Activated CD8-positive, alpha-beta memory T cell treated with anti-CD3 and anti-CD28 coated beads for 4 hours (primary cell): ENCODE measurements around the gene CDK4.

Experiments used
- DNase-seq, 2 donors: peaks; one replicate each; pipeline ENCODE4 v3.0.0-alpha.2; 2020; ENCODE audit warnings: low read depth in 2 of 2

CDK4 gene

GRCh38 chr12:57771873-57772428 lies 19.8 kb upstream of the CDK4 start, which contains the start of gene METTL1:
TSS of gene METTL1 (minus strand) at chr12:57772105. CDS start at chr12:57772083, 22 bp downstream.
- DNase-seq, result peak; percentile 85 to 90

- peak; percentile 74 to 82 for DNase-seq
Observed at GRCh38 chr12:57771236-57771872, 19.2 kb upstream of the CDK4 start.

GRCh38 chr12:57770734-57771133 lies 18.6 kb upstream of the CDK4 start:
- no peak for DNase-seq

- DNase-seq, result no peak
Observed at GRCh38 chr12:57769594-57769993, 17.5 kb upstream of the CDK4 start.

- no peak for DNase-seq
Observed at GRCh38 chr12:57767876-57768275, 15.8 kb upstream of the CDK4 start.

GRCh38 chr12:57767305-57767698 lies 15.2 kb upstream of the CDK4 start:
- no peak for DNase-seq

GRCh38 chr12:57766464-57767304 lies 14.6 kb upstream of the CDK4 start, which contains the start of gene CYP27B1:
TSS of gene CYP27B1 (minus strand) at chr12:57767078. CDS start at chr12:57767041, 37 bp downstream.
- DNase-seq, result no peak

GRCh38 chr12:57765698-57766463 lies 13.8 kb upstream of the CDK4 start:
- DNase-seq, result no peak

GRCh38 chr12:57765003-57765697 lies 13.0 kb upstream of the CDK4 start:
- no peak for DNase-seq

- DNase-seq, result no peak
Observed at GRCh38 chr12:57764662-57765002, 12.5 kb upstream of the CDK4 start.

- no peak for DNase-seq
Observed at GRCh38 chr12:57763881-57764661, 12.0 kb upstream of the CDK4 start.

- no peak for DNase-seq
Observed at GRCh38 chr12:57762463-57762862, 10.4 kb upstream of the CDK4 start.

- DNase-seq, result no peak
Observed at GRCh38 chr12:57761391-57761998, 9.4 kb upstream of the CDK4 start.

GRCh38 chr12:57760347-57760982 lies 8.4 kb upstream of the CDK4 start:
- DNase-seq, result no peak

- no peak for DNase-seq
Observed at GRCh38 chr12:57759360-57759980, 7.4 kb upstream of the CDK4 start.

GRCh38 chr12:57758552-57759359 lies 6.6 kb upstream of the CDK4 start:
- DNase-seq, result no peak

- no peak for DNase-seq
Observed at GRCh38 chr12:57757771-57758170, 5.7 kb upstream of the CDK4 start.
